HL-60 (cell line): ENCODE results near the gene IL18BP.

Experiments used
- DNase-seq, 2 experiments: peaks; one replicate each; pipeline ENCODE4 v3.0.0-alpha.2; 2010 to 2020; ENCODE audit warnings: low read depth in 1 of 2, low spot score in 1 of 2
- H3K27ac ChIP-seq: fragments of 250-450 bp; sonication (Bioruptor Pico); replicated peaks from 2 replicates; pipeline ENCODE4 v1.5.1; 2020; ENCODE audit warnings: mild to moderate bottlenecking, moderate library complexity
- H3K27me3 ChIP-seq: fragments of 250-450 bp; sonication (Bioruptor Pico); 2 replicates; pipeline ENCODE4 v1.5.1; 2021; ENCODE audit warnings: mild to moderate bottlenecking, moderate library complexity; ENCODE audit not compliant: insufficient read depth, poor library complexity, severe bottlenecking
- H3K4me3 ChIP-seq: replicated peaks from 2 replicates; pipeline ENCODE4 v1.5.1; 2011; ENCODE audit warnings: mild to moderate bottlenecking, control low read depth, low read length; ENCODE audit not compliant: insufficient read depth
- GABPA ChIP-seq: IDR thresholded peaks from 2 replicates; pipeline ENCODE4 v1.6.1; 2012; ENCODE audit warnings: low read depth
- POLR2AphosphoS5 ChIP-seq: IDR thresholded peaks from 2 replicates; pipeline ENCODE4 v1.6.1; 2012; ENCODE audit warnings: low read depth
- SPI1 ChIP-seq: IDR thresholded peaks from 2 replicates; pipeline ENCODE4 v1.6.1; 2012; ENCODE audit warnings: low read depth, mild to moderate bottlenecking, borderline replicate concordance
- TF ChIP-seq, protein P1 (sequence below): IDR thresholded peaks from one replicate; pipeline ENCODE4 v1.5.1; 2011; ENCODE audit warnings: low read length, control low read depth, inconsistent platforms; ENCODE audit not compliant: insufficient read depth
- TF ChIP-seq, protein P2 (sequence below): IDR thresholded peaks from 2 replicates; pipeline ENCODE4 v1.6.1; 2012; ENCODE audit warnings: low read depth; ENCODE audit not compliant: insufficient replicate concordance

Gene IL18BP

DNA sequence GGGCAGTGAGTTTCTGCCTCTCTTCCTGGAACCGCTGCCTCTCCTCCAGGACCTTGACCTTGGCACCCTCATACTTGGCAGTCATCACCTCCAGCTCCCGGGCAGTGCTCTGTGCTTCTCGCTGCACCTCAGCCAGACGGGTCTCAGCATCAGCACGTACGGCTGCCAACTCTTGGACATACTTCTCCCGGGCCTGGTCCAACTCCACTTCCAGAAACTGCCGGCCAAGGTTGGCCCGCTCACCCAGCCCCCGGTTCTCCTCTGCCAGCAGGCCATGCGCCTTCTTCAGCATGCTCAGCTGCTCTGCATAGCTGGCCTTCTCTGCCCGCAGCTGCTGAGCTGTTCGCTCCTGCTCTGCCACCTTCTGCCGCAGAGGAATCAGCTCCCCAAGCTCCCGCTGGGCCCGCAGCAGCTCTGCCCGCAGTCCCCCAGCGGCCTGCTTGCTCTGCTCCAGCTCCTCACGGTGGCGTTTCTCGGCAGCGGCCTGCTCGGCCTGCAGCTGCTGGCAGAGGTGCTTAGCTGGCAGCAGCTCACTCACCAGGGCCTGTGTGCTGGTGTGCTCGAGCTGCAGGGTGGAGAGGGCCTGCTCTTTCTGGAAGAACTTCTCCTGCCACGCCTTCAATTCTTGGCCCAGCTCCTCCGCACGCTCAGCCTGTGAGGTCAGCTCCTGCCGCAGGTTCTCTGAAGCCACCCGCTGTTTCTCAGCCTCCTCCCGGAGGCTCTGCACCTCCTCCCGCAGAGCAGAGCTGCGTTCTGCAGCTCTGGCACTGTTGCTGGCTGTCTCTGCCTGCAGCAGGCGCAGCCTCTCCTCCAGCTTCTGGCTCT is 14.4 kb downstream of the IL18BP start:
- Histone ChIP-seq H3K27ac (no peak overlapping the region), H3K4me3 (no peak overlapping the region), H3K27me3 (no peaks in the 10 kb centered on the region)
- no peak for DNase-seq
- TF ChIP-seq, protein P1, sequence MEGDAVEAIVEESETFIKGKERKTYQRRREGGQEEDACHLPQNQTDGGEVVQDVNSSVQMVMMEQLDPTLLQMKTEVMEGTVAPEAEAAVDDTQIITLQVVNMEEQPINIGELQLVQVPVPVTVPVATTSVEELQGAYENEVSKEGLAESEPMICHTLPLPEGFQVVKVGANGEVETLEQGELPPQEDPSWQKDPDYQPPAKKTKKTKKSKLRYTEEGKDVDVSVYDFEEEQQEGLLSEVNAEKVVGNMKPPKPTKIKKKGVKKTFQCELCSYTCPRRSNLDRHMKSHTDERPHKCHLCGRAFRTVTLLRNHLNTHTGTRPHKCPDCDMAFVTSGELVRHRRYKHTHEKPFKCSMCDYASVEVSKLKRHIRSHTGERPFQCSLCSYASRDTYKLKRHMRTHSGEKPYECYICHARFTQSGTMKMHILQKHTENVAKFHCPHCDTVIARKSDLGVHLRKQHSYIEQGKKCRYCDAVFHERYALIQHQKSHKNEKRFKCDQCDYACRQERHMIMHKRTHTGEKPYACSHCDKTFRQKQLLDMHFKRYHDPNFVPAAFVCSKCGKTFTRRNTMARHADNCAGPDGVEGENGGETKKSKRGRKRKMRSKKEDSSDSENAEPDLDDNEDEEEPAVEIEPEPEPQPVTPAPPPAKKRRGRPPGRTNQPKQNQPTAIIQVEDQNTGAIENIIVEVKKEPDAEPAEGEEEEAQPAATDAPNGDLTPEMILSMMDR = no peak
- TF ChIP-seq POLR2AphosphoS5 (no peak), GABPA (no peak), SPI1 (no peak)
- TF ChIP-seq, protein P2, sequence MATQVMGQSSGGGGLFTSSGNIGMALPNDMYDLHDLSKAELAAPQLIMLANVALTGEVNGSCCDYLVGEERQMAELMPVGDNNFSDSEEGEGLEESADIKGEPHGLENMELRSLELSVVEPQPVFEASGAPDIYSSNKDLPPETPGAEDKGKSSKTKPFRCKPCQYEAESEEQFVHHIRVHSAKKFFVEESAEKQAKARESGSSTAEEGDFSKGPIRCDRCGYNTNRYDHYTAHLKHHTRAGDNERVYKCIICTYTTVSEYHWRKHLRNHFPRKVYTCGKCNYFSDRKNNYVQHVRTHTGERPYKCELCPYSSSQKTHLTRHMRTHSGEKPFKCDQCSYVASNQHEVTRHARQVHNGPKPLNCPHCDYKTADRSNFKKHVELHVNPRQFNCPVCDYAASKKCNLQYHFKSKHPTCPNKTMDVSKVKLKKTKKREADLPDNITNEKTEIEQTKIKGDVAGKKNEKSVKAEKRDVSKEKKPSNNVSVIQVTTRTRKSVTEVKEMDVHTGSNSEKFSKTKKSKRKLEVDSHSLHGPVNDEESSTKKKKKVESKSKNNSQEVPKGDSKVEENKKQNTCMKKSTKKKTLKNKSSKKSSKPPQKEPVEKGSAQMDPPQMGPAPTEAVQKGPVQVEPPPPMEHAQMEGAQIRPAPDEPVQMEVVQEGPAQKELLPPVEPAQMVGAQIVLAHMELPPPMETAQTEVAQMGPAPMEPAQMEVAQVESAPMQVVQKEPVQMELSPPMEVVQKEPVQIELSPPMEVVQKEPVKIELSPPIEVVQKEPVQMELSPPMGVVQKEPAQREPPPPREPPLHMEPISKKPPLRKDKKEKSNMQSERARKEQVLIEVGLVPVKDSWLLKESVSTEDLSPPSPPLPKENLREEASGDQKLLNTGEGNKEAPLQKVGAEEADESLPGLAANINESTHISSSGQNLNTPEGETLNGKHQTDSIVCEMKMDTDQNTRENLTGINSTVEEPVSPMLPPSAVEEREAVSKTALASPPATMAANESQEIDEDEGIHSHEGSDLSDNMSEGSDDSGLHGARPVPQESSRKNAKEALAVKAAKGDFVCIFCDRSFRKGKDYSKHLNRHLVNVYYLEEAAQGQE = no peak

DNA sequence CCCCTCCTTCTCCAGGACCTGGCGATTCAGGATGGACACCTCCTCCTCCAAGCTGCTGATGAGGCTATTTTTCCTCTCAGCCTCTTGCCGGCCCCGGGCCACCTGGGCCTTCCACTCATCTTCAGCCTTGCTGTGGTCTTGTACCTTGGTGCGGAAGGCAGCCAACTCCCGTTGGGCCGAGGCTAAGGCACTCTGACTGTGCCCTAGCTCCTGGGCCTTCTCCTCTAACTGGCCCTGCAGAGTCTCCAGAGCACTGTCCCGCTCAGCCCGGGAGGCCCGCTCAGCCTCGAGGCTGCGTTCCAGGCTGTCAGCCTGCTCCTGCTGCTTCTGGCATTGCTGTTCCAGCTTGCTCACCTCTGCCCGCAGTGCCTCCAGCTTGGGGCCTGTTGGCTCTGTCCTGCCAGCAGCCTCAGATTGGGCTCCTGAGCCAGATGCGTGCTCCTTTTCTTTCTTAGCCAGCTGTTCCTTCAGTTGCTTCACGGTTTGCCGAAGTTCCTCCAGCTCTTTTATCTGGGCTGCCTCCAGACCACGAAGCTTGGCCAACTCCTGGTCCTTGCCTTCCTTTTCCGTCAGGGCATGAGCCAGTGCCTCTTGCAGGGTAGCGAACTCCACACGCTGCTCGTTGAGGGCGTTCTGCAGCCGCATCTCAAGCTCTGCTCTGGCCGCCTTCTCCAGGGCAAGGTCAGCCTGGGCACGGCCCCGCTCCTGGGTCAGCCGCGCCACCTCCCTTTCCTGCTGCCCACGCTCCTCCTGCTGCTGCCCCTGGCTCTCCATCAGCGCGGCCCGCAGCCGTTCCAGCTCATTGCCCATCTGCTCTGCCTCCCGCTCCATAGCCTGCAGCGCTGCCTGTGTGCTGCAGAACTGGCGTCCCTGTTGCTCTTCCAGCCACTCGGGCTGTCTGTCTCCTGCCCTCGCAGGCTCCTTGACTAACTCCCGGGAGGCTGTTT is 15.3 kb downstream of the IL18BP start:
- no peak for TF ChIP-seq GABPA
- Histone ChIP-seq H3K27me3 (no peaks in the 10 kb centered on the region), H3K27ac (no peak overlapping the region), H3K4me3 (no peak overlapping the region)
- DNase-seq = no peak

DNA sequence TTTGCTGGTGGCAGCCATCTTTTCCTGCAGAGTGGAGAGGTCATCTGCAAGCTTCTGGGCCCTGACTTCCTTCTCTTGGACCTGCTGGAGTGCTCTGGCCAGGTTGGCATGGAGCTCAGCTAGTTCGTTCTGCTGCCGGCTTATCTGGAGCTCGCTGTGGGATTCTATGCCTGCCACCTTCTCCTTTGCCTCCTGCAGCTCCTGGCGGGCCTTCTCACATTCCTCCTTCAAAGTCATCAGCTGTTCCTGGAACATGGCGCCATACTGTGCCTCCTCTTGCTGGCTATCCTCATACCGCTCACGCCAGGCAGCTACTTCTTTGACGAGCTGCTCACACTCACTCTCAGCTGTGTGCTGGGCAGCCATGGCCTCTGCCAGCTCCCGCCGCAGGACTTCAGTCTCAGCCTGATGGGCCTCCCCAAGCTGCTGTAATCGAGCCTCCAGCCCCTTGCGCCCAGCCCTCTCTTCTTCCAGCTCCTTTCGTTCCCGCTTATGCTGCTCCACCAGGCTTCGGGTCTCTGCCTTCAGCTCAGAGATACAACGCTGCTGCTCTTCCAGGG is 16.1 kb downstream of the IL18BP start:
- DNase-seq = no peak
- Histone ChIP-seq H3K27me3 (no peaks in the 10 kb centered on the region), H3K27ac (no peak overlapping the region), H3K4me3 (no peak overlapping the region)
- TF ChIP-seq GABPA (no peak), POLR2AphosphoS5 (no peak), SPI1 (no peak)
- TF ChIP-seq, protein P1 = no peak
- TF ChIP-seq, protein P2 = no peak

DNA sequence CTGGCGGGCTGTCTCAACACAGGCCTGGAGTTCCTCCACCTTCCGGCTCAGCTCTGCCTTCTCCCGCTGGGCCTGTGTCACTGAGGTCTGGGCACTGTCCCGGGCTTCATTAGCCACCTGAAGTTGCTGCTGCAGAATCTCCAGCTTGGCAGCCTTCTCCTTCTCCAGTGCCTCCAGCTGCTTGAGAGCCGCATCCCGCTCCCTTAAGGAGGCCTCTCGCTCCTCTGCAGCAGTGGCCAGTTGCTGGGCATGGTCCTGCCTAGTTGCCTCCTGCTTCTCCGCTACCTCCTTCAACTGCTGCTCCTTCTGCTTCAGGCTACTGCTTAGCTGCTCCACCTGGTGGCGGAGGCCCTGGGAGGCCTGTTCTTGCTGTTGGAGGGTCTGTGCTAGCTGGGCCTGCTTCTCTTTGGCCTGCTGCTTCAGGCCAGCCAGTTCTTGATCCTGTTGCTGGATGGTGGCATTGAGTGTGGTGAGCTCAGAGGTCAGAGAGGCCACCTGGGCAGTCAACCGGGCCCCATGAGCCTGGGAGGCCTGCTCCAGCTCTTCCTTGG is 16.9 kb downstream of the IL18BP start:
- H3K27ac ChIP-seq = no peak overlapping the region
- no peak for TF ChIP-seq SPI1
- TF ChIP-seq, protein P1 = peak; percentile 24
- TF ChIP-seq, protein P2 = no peak
- H3K4me3 ChIP-seq = no peak overlapping the region
- H3K27me3 ChIP-seq = no peaks in the 10 kb centered on the region
- peak in 1 of 2 experiments; percentile 47 for DNase-seq
